OCI-LY1 (cell line): ENCODE data around the gene DIP2A.
"Not testable (repeated sequence)": the region's sequence is repeated elsewhere in the genome, so short reads cannot be mapped to it uniquely, and the experiment has no call there.

Source experiments
- EZH2 ChIP-seq: fragments of 200-600 bp; sonication (generic), shearing (Covaris generic); IDR thresholded peaks from 2 replicates; pipeline ENCODE4 v1.8.0; 2017; ENCODE audit warnings: borderline replicate concordance, mixed run types, mild to moderate bottlenecking, antibody characterized with exemption, low read length, moderate library complexity, mixed read lengths
- TF ChIP-seq, protein P1 (sequence below): fragments of 200-600 bp; sonication (generic), shearing (Covaris generic); IDR thresholded peaks from 2 replicates; pipeline ENCODE4 v1.5.1; 2017; ENCODE audit warnings: mild to moderate bottlenecking, antibody characterized with exemption, low read length, moderate library complexity, mixed read lengths

DNA sequence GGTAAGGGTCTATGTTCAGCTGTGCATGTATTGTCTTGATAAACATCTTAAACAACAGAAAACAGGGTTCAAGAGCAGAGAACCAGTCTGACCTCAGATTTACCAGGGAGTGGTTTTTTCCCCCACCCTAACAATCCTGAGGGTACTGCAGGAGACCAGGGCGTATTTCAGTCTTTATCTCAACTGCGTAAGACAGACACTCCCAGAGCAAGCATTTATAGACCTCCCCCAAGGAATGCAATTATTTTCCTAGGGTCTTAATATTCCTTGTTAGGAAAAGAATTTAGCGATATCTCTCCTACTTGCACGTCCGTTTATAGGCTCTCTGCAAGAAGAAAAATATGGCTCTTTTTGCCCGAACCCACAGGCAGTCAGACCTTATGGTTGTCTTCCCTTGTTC is 9.8 kb upstream of the DIP2A start:
- TF ChIP-seq, protein P1, sequence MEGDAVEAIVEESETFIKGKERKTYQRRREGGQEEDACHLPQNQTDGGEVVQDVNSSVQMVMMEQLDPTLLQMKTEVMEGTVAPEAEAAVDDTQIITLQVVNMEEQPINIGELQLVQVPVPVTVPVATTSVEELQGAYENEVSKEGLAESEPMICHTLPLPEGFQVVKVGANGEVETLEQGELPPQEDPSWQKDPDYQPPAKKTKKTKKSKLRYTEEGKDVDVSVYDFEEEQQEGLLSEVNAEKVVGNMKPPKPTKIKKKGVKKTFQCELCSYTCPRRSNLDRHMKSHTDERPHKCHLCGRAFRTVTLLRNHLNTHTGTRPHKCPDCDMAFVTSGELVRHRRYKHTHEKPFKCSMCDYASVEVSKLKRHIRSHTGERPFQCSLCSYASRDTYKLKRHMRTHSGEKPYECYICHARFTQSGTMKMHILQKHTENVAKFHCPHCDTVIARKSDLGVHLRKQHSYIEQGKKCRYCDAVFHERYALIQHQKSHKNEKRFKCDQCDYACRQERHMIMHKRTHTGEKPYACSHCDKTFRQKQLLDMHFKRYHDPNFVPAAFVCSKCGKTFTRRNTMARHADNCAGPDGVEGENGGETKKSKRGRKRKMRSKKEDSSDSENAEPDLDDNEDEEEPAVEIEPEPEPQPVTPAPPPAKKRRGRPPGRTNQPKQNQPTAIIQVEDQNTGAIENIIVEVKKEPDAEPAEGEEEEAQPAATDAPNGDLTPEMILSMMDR: not testable (repeated sequence)
- TF ChIP-seq EZH2: not testable (repeated sequence)
